ENCODE measurements around the gene NECAB2. TPM values are rescaled to one million over a fixed set of nuclear protein-coding genes. Genes with fewer than 3 reads are reported as not detected.

The NECAB2 gene
- total RNA-seq, 1 donor from 2014 or later = 0.32 TPM

DNA sequence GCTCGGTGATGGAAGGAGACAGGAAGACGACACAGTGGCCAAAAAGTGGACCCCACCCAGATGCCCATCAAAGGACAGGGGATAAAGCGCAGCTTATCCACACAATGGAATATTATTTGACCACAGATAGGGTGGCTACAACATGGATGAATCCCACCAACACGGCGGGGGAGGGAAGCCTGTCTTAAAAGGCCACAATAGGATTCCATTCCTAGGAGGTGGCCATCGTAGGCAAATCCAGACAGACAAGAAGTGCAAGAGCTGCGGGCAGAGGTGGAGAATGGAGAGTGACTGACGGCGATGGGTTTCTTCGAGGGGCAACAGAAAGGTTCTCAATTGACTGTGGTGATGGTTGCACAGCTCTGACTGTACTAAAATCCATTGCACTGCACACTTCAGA, 58.6 kb downstream of the NECAB2 start:
- no peaks in the 10 kb centered on the region for H4K20me1 ChIP-seq (ENCODE audit: insufficient read depth, low read length)
- H3K27me3 Mint-ChIP-seq (ENCODE audit: low read depth, unreplicated experiment) = peaks cover 33% of the 10 kb centered on the region
- DNase-seq (ENCODE audit: low read depth) (no peak), FAIRE-seq (no peak)
- no peaks in the 10 kb centered on the region for H3K36me3 ChIP-seq (ENCODE audit: insufficient read depth, low read length)
- no peak overlapping the region for H3K27ac ChIP-seq (ENCODE audit: low read depth, low read length)
- no peak overlapping the region for H3K27ac Mint-ChIP-seq (ENCODE audit: unreplicated experiment)
- H3K27me3 ChIP-seq (ENCODE audit: insufficient read depth, low read length) = peaks cover 2% of the 10 kb centered on the region
- H3K36me3 Mint-ChIP-seq (ENCODE audit: low read depth, unreplicated experiment) = peaks cover 10% of the 10 kb centered on the region
- H3K4me3 ChIP-seq (ENCODE audit: insufficient read depth, low read depth, low read length) = no peak overlapping the region
- no peak overlapping the region for H3K4me3 Mint-ChIP-seq (ENCODE audit: unreplicated experiment)
- no peak overlapping the region for H3K4me2 ChIP-seq (ENCODE audit: low read length)
- no peak overlapping the region for H2AFZ ChIP-seq (ENCODE audit: low read depth, low read length)
- no peaks in the 10 kb centered on the region for H3K79me2 ChIP-seq (ENCODE audit: insufficient read depth, low read length)
- H3K9me3 Mint-ChIP-seq (ENCODE audit: unreplicated experiment) = peaks cover 15% of the 10 kb centered on the region
- H3K9ac ChIP-seq (ENCODE audit: low read length) = no peak overlapping the region
- peaks cover 7% of the 10 kb centered on the region for H3K9me3 ChIP-seq (ENCODE audit: insufficient read depth, low read depth, low read length)
- peaks cover 8% of the 10 kb centered on the region for H3K4me1 ChIP-seq (ENCODE audit: insufficient read depth, low read length)
- peaks cover 2% of the 10 kb centered on the region for H3K4me1 Mint-ChIP-seq (ENCODE audit: low read depth, unreplicated experiment)
- TF ChIP-seq EZH2 (IDR thresholded peaks at IDR 0.05; ENCODE audit: insufficient read depth, low read length) (no peak), CTCF (IDR thresholded peaks at IDR 0.05; ENCODE audit: insufficient read depth, low read depth, low read length) (no peak)

DNA sequence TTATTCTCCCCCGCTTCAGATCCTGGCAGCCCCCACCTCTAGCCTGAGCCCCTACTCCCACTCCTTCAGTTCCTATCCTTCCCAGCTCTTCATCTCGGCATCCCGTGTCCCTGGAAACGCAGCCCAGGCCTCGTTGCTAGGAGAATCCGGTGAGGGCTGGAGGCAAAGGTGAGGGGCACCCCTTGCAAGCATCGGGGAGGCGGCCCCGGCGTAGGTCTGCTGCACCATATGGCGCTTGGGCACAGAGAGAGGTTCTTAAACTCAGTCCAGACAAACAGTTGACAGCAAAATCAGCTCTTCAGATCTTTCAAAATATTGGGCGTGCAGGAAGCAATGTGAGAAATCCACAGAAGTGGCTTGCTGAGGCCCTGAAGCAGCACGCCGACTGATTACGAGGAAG, 59.6 kb downstream of the NECAB2 start:
- H3K4me1 ChIP-seq (ENCODE audit: insufficient read depth, low read length) = peaks cover 8% of the 10 kb centered on the region
- no peaks in the 10 kb centered on the region for H3K9me3 ChIP-seq (ENCODE audit: insufficient read depth, low read depth, low read length)
- FAIRE-seq (no peak), DNase-seq (ENCODE audit: low read depth) (no peak)
- H3K27me3 ChIP-seq (ENCODE audit: insufficient read depth, low read length) = peaks cover 2% of the 10 kb centered on the region
- H3K79me2 ChIP-seq (ENCODE audit: insufficient read depth, low read length) = no peaks in the 10 kb centered on the region
- Mint-ChIP-seq H3K36me3 (ENCODE audit: low read depth, unreplicated experiment) (peaks cover 9% of the 10 kb centered on the region), H3K27ac (ENCODE audit: unreplicated experiment) (no peak overlapping the region), H3K4me1 (ENCODE audit: low read depth, unreplicated experiment) (peaks cover 2% of the 10 kb centered on the region), H3K4me3 (ENCODE audit: unreplicated experiment) (no peak overlapping the region), H3K27me3 (ENCODE audit: low read depth, unreplicated experiment) (peaks cover 39% of the 10 kb centered on the region), H3K9me3 (ENCODE audit: unreplicated experiment) (peaks cover 7% of the 10 kb centered on the region)
- no peak overlapping the region for H3K4me3 ChIP-seq (ENCODE audit: insufficient read depth, low read depth, low read length)
- H2AFZ ChIP-seq (ENCODE audit: low read depth, low read length) = no peak overlapping the region
- H3K4me2 ChIP-seq (ENCODE audit: low read length) = no peak overlapping the region
- H3K27ac ChIP-seq (ENCODE audit: low read depth, low read length) = no peak overlapping the region
- no peak overlapping the region for H3K9ac ChIP-seq (ENCODE audit: low read length)
- TF ChIP-seq CTCF (IDR thresholded peaks at IDR 0.05; ENCODE audit: insufficient read depth, low read depth, low read length) = no peak
- no peak for TF ChIP-seq EZH2 (IDR thresholded peaks at IDR 0.05; ENCODE audit: insufficient read depth, low read length)
- no peaks in the 10 kb centered on the region for H4K20me1 ChIP-seq (ENCODE audit: insufficient read depth, low read length)
- H3K36me3 ChIP-seq (ENCODE audit: insufficient read depth, low read length) = no peaks in the 10 kb centered on the region

- Mint-ChIP-seq H3K27ac (ENCODE audit: unreplicated experiment) (no peak overlapping the region), H3K4me3 (ENCODE audit: unreplicated experiment) (no peak overlapping the region), H3K36me3 (ENCODE audit: low read depth, unreplicated experiment) (peaks cover 9% of the 10 kb centered on the region), H3K27me3 (ENCODE audit: low read depth, unreplicated experiment) (peaks cover 51% of the 10 kb centered on the region), H3K9me3 (ENCODE audit: unreplicated experiment) (peaks cover 5% of the 10 kb centered on the region), H3K4me1 (ENCODE audit: low read depth, unreplicated experiment) (peaks cover 2% of the 10 kb centered on the region)
- Histone ChIP-seq H3K9ac (ENCODE audit: low read length) (no peak overlapping the region), H3K27me3 (ENCODE audit: insufficient read depth, low read length) (peaks cover 2% of the 10 kb centered on the region), H3K4me3 (ENCODE audit: insufficient read depth, low read depth, low read length) (no peak overlapping the region), H3K36me3 (ENCODE audit: insufficient read depth, low read length) (no peaks in the 10 kb centered on the region), H4K20me1 (ENCODE audit: insufficient read depth, low read length) (no peaks in the 10 kb centered on the region), H3K79me2 (ENCODE audit: insufficient read depth, low read length) (no peaks in the 10 kb centered on the region), H3K4me1 (ENCODE audit: insufficient read depth, low read length) (peaks cover 4% of the 10 kb centered on the region), H3K4me2 (ENCODE audit: low read length) (no peak overlapping the region), H3K9me3 (ENCODE audit: insufficient read depth, low read depth, low read length) (no peaks in the 10 kb centered on the region), H3K27ac (ENCODE audit: low read depth, low read length) (no peak overlapping the region), H2AFZ (ENCODE audit: low read depth, low read length) (no peak overlapping the region)
- DNase-seq (ENCODE audit: low read depth) = no peak
- TF ChIP-seq CTCF (IDR thresholded peaks at IDR 0.05; ENCODE audit: insufficient read depth, low read depth, low read length) (no peak), EZH2 (IDR thresholded peaks at IDR 0.05; ENCODE audit: insufficient read depth, low read length) (no peak)
- no peak for FAIRE-seq
These were observed 61.4 kb downstream of the NECAB2 start for GRCh38 chr16:84029297-84030047.
